ENCODE measurements around the gene PTPRM. TPM values are rescaled to one million over a fixed set of nuclear protein-coding genes. Genes with fewer than 3 reads are reported as not detected.

Gene PTPRM
- polyA plus RNA-seq, 1 donor from 2014 or later = 126 TPM

GRCh38 chr18:7742224-7742623 lies 175.1 kb downstream of the PTPRM start:
- no peak overlapping the region for H3K4me2 ChIP-seq (ENCODE audit: low read length)
- H3K27ac ChIP-seq (ENCODE audit: low read length) = no peak overlapping the region

GRCh38 chr18:7743256-7743655 lies 176.1 kb downstream of the PTPRM start:
- H3K9ac ChIP-seq (ENCODE audit: low read length) = no peak overlapping the region
- H3K36me3 ChIP-seq (ENCODE audit: insufficient read depth, low read length) = no peaks in the 10 kb centered on the region
- no peaks in the 10 kb centered on the region for H3F3A ChIP-seq (ENCODE audit: insufficient read depth, low read length, poor library complexity, severe bottlenecking)
- H3K9me3 ChIP-seq (ENCODE audit: low read length) = no peaks in the 10 kb centered on the region
- no peak overlapping the region for H3K27ac ChIP-seq (ENCODE audit: low read length)
- H2AFZ ChIP-seq (ENCODE audit: low read depth, low read length) = no peak overlapping the region
- no peaks in the 10 kb centered on the region for H4K20me1 ChIP-seq (ENCODE audit: insufficient read depth)
- H3K79me2 ChIP-seq (replicated peaks; ENCODE audit: insufficient read depth, low read length) = no peaks in the 10 kb centered on the region
- H3K27me3 ChIP-seq (ENCODE audit: insufficient read depth, low read depth, low read length) = no peaks in the 10 kb centered on the region
- no peaks in the 10 kb centered on the region for H3K9me2 ChIP-seq (ENCODE audit: insufficient read depth, low read length)
- no peak for TF ChIP-seq EZH2 (IDR thresholded peaks at IDR 0.05; ENCODE audit: borderline replicate concordance, insufficient read depth, low read length, poor library complexity, severe bottlenecking)
- no peak for TF ChIP-seq EP300 (conservative IDR thresholded peaks at IDR 0.05; ENCODE audit: poor library complexity, severe bottlenecking)
- TF ChIP-seq, protein P1, sequence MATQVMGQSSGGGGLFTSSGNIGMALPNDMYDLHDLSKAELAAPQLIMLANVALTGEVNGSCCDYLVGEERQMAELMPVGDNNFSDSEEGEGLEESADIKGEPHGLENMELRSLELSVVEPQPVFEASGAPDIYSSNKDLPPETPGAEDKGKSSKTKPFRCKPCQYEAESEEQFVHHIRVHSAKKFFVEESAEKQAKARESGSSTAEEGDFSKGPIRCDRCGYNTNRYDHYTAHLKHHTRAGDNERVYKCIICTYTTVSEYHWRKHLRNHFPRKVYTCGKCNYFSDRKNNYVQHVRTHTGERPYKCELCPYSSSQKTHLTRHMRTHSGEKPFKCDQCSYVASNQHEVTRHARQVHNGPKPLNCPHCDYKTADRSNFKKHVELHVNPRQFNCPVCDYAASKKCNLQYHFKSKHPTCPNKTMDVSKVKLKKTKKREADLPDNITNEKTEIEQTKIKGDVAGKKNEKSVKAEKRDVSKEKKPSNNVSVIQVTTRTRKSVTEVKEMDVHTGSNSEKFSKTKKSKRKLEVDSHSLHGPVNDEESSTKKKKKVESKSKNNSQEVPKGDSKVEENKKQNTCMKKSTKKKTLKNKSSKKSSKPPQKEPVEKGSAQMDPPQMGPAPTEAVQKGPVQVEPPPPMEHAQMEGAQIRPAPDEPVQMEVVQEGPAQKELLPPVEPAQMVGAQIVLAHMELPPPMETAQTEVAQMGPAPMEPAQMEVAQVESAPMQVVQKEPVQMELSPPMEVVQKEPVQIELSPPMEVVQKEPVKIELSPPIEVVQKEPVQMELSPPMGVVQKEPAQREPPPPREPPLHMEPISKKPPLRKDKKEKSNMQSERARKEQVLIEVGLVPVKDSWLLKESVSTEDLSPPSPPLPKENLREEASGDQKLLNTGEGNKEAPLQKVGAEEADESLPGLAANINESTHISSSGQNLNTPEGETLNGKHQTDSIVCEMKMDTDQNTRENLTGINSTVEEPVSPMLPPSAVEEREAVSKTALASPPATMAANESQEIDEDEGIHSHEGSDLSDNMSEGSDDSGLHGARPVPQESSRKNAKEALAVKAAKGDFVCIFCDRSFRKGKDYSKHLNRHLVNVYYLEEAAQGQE (IDR thresholded peaks at IDR 0.05; ENCODE audit: borderline replicate concordance) = no peak
- no peak for TF ChIP-seq TAF1 (IDR thresholded peaks at IDR 0.05; ENCODE audit: low read depth)
- no peak for TF ChIP-seq CTCF (IDR thresholded peaks at IDR 0.05; ENCODE audit: poor library complexity, severe bottlenecking)
- no peak for TF ChIP-seq MXI1 (conservative IDR thresholded peaks at IDR 0.05; ENCODE audit: poor library complexity, severe bottlenecking)
- no peak for TF ChIP-seq POLR2AphosphoS5 (IDR thresholded peaks at IDR 0.05)
- TF ChIP-seq RAD21 (conservative IDR thresholded peaks at IDR 0.05) = no peak
- no peak for TF ChIP-seq SMC3 (conservative IDR thresholded peaks at IDR 0.05; ENCODE audit: poor library complexity)
- no peak overlapping the region for H3K4me3 ChIP-seq (ENCODE audit: low read length)
- H3K4me2 ChIP-seq (ENCODE audit: low read length) = no peak overlapping the region

More at GRCh38 chr18:7742224-7742623, 175.1 kb downstream of the PTPRM start:
- Histone ChIP-seq H3K9me3 (ENCODE audit: low read length) (no peaks in the 10 kb centered on the region), H3F3A (ENCODE audit: insufficient read depth, low read length, poor library complexity, severe bottlenecking) (no peaks in the 10 kb centered on the region), H4K20me1 (ENCODE audit: insufficient read depth) (no peaks in the 10 kb centered on the region), H3K4me3 (ENCODE audit: low read length) (no peak overlapping the region), H3K36me3 (ENCODE audit: insufficient read depth, low read length) (no peaks in the 10 kb centered on the region), H3K9ac (ENCODE audit: low read length) (no peak overlapping the region), H2AFZ (ENCODE audit: low read depth, low read length) (no peak overlapping the region), H3K79me2 (replicated peaks; ENCODE audit: insufficient read depth, low read length) (no peaks in the 10 kb centered on the region), H3K9me2 (ENCODE audit: insufficient read depth, low read length) (no peaks in the 10 kb centered on the region), H3K27me3 (ENCODE audit: insufficient read depth, low read depth, low read length) (no peaks in the 10 kb centered on the region)
- TF ChIP-seq, protein P1 (IDR thresholded peaks at IDR 0.05; ENCODE audit: borderline replicate concordance) = no peak
- TF ChIP-seq CTCF (IDR thresholded peaks at IDR 0.05; ENCODE audit: poor library complexity, severe bottlenecking) (no peak), RAD21 (conservative IDR thresholded peaks at IDR 0.05) (no peak), EP300 (conservative IDR thresholded peaks at IDR 0.05; ENCODE audit: poor library complexity, severe bottlenecking) (no peak), MXI1 (conservative IDR thresholded peaks at IDR 0.05; ENCODE audit: poor library complexity, severe bottlenecking) (no peak), TAF1 (IDR thresholded peaks at IDR 0.05; ENCODE audit: low read depth) (no peak), POLR2AphosphoS5 (IDR thresholded peaks at IDR 0.05) (no peak), EZH2 (IDR thresholded peaks at IDR 0.05; ENCODE audit: borderline replicate concordance, insufficient read depth, low read length, poor library complexity, severe bottlenecking) (no peak), SMC3 (conservative IDR thresholded peaks at IDR 0.05; ENCODE audit: poor library complexity) (no peak)
